Measurements from ENCODE around the gene SPCS3.

DNA sequence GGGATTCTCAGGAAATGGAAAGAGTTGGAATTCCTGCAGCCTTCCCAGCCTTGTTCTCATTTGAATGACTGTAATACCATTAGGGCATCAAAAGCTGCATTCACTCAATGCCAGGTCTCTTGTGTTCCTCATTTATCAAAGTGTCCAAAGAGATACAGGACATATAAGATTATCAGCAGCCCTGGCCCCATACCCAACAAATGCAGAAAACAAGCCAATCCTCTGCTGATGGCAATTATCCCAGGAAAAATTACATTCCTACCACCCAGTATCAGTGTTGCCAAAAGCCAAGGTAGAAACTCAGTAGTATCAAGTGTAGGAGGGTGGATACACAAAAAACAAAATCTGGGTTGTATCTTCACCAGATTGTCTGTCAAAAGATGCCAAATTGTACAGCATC lies 32.2 kb upstream of the SPCS3 start:
- TF ChIP-seq, protein P1, sequence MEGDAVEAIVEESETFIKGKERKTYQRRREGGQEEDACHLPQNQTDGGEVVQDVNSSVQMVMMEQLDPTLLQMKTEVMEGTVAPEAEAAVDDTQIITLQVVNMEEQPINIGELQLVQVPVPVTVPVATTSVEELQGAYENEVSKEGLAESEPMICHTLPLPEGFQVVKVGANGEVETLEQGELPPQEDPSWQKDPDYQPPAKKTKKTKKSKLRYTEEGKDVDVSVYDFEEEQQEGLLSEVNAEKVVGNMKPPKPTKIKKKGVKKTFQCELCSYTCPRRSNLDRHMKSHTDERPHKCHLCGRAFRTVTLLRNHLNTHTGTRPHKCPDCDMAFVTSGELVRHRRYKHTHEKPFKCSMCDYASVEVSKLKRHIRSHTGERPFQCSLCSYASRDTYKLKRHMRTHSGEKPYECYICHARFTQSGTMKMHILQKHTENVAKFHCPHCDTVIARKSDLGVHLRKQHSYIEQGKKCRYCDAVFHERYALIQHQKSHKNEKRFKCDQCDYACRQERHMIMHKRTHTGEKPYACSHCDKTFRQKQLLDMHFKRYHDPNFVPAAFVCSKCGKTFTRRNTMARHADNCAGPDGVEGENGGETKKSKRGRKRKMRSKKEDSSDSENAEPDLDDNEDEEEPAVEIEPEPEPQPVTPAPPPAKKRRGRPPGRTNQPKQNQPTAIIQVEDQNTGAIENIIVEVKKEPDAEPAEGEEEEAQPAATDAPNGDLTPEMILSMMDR (IDR thresholded peaks at IDR 0.05; ENCODE audit: insufficient read depth, low read depth, low read length): no peak
- no peak for TF ChIP-seq EZH2 (IDR thresholded peaks at IDR 0.05; ENCODE audit: insufficient read depth, low read length)
